GM19463 (cell line): ENCODE results near the gene NELFE.
"Not testable (repeated sequence)": the region's sequence is repeated elsewhere in the genome, so short reads cannot be mapped to it uniquely, and the experiment has no call there.

Experiments
- ATAC-seq: cut with Tn5 transposase; IDR thresholded peaks from one replicate; pipeline ENCODE4 v1.9.1; 2021; ENCODE audit warnings: mild to moderate bottlenecking, moderate library complexity; ENCODE audit not compliant: unreplicated experiment

Gene NELFE

DNA sequence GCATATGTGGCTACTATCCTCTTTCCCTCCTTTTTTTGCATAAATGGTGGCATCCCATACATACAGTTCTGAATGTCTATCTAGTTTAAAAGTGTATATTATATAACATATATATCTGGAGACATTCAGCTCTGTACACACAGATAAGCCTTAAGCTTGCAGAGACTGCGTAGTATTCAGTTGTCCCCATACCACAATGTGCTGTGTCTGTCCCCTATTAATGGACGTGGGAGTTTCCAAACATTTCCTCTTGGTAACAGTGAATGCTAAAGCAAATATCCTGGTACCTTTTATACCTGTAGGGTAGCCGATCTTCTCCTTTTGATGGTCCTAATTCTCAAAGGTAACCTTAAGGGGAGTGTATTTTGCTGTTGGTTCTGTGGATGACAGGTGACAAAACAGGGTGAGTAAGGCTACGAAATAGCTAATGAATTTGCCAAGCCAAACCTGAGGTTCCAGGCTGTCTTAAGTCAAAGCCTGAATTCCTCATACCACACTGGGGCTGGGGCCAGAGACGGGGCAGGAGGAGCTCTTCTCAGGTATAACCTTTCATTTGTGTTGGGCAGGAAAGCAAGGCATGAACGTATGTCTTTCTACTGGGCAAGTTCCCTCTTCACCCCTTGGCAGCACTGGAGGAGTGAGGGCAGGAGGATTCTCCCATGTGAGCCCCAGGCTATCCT lies 39.0 kb downstream of the NELFE start:
- no peak for ATAC-seq

DNA sequence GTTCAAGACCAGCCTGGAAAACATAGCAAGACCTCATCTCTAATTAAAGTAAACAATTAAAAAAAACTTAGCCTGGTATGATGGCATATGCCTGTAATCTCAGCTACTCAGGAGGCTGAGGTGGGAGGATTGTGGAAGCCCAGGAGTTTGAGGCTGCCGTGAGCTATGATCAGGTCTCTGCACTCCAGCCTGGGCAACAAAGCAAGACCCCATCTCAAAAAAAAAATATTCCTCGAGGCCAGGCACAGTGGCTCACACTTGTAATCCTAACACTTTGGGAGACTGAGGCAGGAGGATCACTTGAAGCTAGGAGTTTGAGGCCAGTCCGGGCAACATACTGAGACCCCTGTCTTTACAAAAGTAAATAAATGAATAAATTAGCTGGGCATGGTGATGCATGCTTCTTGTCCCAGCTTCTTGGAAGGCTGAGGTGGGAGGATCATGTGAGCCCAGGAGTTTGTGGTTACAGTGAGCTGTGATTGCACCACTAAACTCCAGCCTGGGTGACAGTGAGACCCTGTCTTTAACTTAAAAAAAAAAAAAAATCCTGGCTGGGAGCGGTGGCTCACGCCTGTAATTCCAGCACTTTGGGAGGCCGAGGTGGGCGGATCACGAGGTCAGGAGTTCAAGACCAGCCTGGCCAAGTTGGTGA lies 40.6 kb downstream of the NELFE start:
- ATAC-seq = no peak

DNA sequence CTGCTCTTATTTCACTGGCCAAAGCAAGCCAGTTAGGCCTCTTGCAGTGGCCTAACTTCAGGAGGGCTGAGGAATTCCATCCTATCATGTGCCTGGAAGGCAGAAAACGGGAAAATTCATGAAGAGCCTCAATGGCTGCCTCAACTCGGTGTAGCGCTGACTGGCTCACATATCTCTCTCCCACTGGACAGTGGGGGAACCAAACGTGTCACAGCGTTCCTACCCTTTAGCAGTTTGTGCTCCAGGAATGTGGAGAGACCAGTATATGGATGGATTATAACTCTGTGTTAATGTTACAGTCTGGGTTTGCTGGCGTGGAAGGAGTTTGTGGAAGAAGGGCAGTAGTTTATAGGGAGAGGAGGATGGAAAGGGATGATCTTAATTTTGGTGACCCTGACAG lies 43.0 kb downstream of the NELFE start:
- no peak for ATAC-seq

DNA sequence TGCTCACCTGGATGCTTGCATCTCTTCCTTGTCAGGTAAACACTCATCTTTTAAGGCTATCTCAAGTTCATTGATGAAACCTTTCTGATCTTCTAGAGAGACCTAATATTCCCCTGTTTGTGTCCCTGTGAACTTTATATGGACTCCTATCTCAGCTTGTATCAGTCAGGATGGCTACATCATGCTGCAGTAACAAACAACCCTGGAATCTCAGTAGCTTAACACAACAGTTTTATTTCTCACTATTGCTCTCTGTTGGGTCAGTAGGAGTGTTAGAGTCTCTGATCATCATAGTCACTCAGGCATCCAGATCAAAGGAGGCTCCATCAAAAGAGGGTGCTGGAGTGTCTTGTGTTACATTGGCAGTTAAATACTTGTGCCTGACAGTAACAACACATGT lies 43.4 kb downstream of the NELFE start:
- ATAC-seq = no peak

DNA sequence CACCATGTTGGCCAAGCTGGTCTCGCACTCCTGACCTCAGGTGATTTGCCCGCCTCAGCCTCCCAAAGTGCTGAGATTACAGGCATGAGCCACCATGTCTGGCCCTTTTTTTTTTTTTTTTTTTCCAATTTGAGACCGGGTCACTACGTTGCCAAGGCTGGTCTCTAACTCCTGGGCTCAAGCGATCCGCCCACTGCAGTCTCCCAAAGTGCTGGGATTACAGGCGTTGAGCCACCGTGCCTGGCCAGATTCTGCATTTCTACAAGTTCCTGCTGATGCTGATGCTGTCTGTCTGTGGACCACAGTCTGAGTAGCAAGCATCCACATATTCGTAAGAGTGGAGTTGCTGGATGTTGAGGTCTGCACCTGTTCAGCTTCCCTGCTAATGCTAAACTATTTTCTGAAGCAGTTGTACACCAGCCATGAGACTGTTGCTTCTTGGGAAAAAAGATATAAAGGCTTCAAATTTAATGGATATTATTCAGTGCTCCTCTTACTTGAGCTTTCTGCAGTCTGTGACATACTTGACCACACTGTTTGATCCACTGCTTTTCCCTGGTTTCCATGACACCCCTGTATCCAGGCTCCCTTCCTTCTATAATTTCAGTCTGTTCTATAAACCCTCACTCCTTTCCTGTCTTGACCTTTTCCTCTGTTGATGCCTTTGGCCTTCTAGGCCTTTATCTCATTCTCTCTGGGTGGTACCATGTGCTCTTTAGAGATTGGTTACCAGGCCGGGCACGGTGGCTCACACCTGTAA lies 46.8 kb downstream of the NELFE start:
- ATAC-seq = no peak

DNA sequence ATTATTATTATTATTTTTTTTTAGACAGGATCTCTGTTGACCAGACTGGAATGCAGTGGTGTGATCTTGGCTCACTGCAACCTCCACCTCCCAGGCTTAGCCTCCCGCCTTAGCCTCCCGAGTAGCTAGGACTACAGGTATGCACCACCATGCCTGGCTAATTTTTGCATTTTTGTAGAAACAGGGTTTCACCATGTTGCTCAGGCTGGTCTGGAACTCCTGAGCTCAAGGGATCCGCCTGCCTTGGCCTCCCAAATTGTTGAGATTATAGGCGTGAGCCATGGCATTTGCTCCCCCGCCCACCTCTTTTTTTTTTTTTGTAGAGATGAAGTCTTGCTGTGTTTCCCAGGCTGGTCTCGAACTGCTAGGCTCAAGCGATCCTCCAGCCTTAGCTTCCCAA lies 49.5 kb downstream of the NELFE start:
- ATAC-seq = not testable (repeated sequence)

DNA sequence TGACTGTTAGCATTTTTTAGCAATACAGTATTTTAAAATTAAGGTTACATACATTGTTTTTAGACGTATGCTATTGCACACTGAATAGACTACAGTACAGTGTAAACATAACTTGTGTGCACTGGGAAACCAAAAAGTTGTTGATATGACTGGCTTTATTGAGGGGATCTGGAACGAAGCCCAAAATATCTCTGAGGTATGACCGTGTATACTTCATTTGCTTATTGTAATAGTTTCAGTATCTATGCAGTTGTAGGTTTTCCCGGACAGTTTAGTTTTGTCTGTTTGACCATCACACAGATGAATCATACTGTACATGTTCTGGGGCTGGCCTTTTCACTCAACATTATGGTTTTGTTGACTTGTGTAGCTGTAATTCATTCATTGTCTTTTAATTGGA lies 50.0 kb downstream of the NELFE start:
- no peak for ATAC-seq

DNA sequence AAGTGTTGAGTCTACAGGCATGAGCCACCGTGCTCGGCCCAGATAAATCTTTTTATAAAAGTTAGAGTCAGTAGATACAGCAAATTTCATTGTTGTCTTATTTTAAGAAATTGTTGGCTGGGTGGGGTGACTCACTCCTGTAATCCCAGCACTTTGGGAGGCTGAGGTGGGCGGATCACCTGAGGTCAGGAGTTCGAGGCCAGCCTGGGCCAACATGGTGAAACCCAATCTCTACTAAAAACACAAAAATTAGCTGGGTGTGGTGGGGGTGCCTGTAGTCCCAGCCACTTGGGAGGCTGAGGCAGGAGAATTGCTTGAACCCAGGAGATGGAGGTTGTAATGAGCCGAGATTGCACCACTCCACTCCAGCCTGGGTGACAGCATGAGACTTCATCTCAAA lies 50.5 kb downstream of the NELFE start:
- not testable (repeated sequence) for ATAC-seq

DNA sequence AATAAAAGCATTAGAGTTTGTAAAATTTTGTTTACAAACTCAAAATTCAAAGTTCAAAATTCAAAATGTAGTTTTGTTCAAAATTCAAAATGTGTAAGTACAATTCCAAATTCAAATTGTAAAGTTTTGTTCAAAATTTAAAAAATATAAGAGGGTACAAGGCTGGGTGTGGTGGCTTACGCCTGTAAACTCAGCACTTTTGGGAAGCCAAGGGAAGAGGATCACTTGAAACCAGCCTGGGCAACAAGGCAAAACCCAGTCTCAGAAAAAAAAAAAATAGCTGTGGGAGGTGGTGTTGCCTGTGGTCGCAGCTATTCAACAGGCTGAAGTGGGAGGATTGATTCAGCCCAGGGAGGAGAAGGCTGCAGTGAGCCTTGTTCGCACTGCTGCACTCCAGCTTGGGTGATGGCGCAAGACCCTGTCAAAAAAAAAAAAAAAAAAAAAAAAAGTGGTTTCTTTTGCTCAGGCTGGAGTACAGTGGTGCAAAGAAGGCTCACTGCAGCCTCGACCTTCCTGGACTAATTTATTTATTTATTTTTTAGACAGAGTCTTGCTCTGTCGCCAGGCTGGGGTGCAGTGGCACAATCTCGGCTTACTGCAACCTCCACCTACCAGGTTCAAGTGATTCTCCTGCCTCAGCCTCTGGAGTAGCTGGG lies 51.5 kb downstream of the NELFE start:
- ATAC-seq = no peak

DNA sequence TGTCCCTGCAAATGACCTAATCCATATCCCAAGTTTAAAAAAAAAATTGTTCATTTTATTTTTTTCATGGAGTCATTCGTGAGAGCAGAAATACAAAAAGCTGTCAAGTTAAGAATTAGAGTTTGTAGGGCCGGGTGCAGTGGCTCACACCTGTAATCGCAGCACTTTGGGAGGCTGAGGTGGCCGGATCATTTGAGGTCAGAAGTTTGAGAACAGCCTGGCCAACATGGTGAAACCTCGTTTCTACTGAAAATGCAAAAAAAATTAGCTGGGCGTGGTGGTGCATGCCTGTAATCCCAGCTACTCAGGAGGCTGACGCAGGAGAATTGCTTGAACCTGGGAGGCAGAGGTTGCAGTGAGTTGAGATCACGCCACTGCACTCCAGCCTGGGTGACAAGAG lies 52.0 kb downstream of the NELFE start:
- not testable (repeated sequence) for ATAC-seq

DNA sequence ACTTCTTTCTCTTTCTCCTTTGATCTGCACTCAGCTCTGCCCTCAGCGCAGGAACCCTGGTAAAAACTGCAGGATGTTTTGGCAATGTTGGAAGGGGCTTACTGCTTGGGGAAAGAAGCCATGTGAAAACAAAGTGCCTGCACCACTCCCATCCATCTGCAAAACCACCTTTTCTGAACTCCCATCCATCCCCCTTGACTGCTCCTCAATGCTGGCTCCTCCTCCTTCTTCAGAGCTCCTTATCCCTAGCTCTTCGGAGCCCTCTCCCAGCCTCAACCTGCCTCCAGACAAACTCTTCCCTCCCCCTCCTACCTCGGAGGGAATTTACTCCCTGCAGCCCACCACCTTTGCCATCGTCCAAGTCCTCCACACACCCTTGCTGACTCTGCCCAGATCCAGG lies 52.6 kb downstream of the NELFE start:
- ATAC-seq = no peak

DNA sequence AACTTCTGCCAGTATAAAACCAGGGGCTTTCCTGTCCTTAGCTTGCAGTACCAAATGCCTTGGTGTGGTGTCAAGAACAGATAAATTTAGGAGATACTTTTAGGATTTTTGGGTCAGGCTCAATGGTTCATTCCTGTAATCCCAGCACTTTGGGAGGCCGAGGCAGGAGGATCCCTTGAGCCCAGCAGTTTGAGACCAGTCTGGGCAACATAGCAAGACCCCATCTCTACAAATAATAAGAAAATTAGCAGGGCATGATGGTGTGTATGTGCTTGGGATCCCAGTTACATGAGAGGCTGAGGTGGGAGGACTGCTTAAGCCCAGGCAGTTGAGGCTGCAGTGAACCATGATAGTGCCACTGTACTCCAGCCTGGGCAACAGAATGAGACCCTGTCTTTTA lies 53.7 kb downstream of the NELFE start:
- no peak for ATAC-seq

DNA sequence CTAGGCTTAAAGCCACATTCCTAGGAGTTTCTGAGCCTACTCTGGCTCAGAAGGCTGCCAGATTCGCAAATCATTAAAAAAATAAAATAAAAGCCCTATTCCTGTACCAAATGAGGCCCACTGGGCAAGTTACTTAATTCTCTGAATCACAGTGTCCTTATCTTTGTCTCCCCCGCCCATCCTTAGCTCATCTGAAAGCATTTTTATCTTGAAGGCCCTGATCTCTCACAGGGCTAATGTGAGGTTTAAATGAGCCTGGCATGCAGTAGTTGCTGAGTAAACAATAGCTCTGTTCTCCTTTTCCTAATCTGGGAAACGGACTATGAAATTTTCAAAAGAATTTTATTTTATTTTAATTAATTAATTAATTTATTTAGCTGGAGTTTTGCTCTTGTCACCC lies 54.8 kb downstream of the NELFE start:
- ATAC-seq = no peak
